NCI-H748 treated with DMSO at 0.1 percent for 48 hours (cell line): ENCODE data around the gene CSNK1G3.
"Not testable (repeated sequence)": the region's sequence is repeated elsewhere in the genome, so short reads cannot be mapped to it uniquely, and the experiment has no call there.

Experiments used
- DNase-seq: peaks from one replicate; lab custom pipeline; 2025; lab: John Stamatoyannopoulos, UW

CSNK1G3 gene

GRCh38 chr5:123511648-123512605 is at the start of gene CSNK1G3:
Gene CSNK1G3 (plus strand): TSS chr5:123512177. CDS start chr5:123545664, 33,487 bp downstream.
- peak; percentile 96 for DNase-seq

GRCh38 chr5:123466839-123467238 is 45.1 kb upstream of the CSNK1G3 start:
- not testable (repeated sequence) for DNase-seq

- no peak for DNase-seq
Measured at GRCh38 chr5:123471385-123471784, 40.6 kb upstream of the CSNK1G3 start.

GRCh38 chr5:123472150-123472924 is 39.6 kb upstream of the CSNK1G3 start:
- DNase-seq, result no peak

GRCh38 chr5:123474228-123474627 is 37.7 kb upstream of the CSNK1G3 start:
- no peak for DNase-seq

GRCh38 chr5:123476731-123477130 is 35.2 kb upstream of the CSNK1G3 start:
- no peak for DNase-seq

- no peak for DNase-seq
Measured at GRCh38 chr5:123478546-123478945, 33.4 kb upstream of the CSNK1G3 start.

GRCh38 chr5:123482258-123482657 is 29.7 kb upstream of the CSNK1G3 start:
- no peak for DNase-seq

- DNase-seq, result no peak
Measured at GRCh38 chr5:123483446-123484077, 28.4 kb upstream of the CSNK1G3 start.

GRCh38 chr5:123485275-123485674 is 26.7 kb upstream of the CSNK1G3 start:
- no peak for DNase-seq

- no peak for DNase-seq
Measured at GRCh38 chr5:123486951-123487655, 24.9 kb upstream of the CSNK1G3 start.

GRCh38 chr5:123490974-123491373 is 21.0 kb upstream of the CSNK1G3 start:
- DNase-seq, result no peak

GRCh38 chr5:123495211-123495610 is 16.8 kb upstream of the CSNK1G3 start:
- not testable (repeated sequence) for DNase-seq

GRCh38 chr5:123496892-123497291 is 15.1 kb upstream of the CSNK1G3 start:
- DNase-seq, result no peak

GRCh38 chr5:123500471-123500870 is 11.5 kb upstream of the CSNK1G3 start:
- no peak for DNase-seq

- DNase-seq, result no peak
Measured at GRCh38 chr5:123502120-123502519, 9.9 kb upstream of the CSNK1G3 start.

- DNase-seq, result no peak
Measured at GRCh38 chr5:123503299-123503698, 8.7 kb upstream of the CSNK1G3 start.

GRCh38 chr5:123505633-123506032 is 6.3 kb upstream of the CSNK1G3 start:
- DNase-seq, result no peak

- no peak for DNase-seq
Measured at GRCh38 chr5:123508441-123508840, 3.5 kb upstream of the CSNK1G3 start.

GRCh38 chr5:123511290-123511647 is 708 bp upstream of the CSNK1G3 start:
- no peak for DNase-seq

- DNase-seq, result peak; percentile 29
Measured at GRCh38 chr5:123512611-123513461, 859 bp downstream of the CSNK1G3 start.
